ENCODE data around the gene TXNDC11. TPM values are rescaled to one million over a fixed set of nuclear protein-coding genes. Genes with fewer than 3 reads are reported as not detected.

Gene TXNDC11
- total and polyA plus RNA-seq, 10 of the 15 experiments (the other 5 are each of a cell fraction or from before 2014, with no cell fraction given), result 1.7 to 86.7 (median 54.4) TPM

GRCh38 chr16:11667824-11668622 is 74.6 kb downstream of the TXNDC11 start, which contains the start of gene SNN (continued):
- TF ChIP-seq DPF2 (IDR thresholded peaks at IDR 0.05), result peak; percentile 48; the same call in 1 of the 2 replicates
- TF ChIP-seq RELB (IDR thresholded peaks at IDR 0.05; ENCODE audit: low read depth), result no peak
- TF ChIP-seq PKNOX1 (IDR thresholded peaks at IDR 0.05), result no peak
- no peak for TF ChIP-seq E2F4 (IDR thresholded peaks at IDR 0.05; ENCODE audit: low read depth, low read length)
- TF ChIP-seq SMARCA5 (IDR thresholded peaks at IDR 0.05), result no peak
- no peak for TF ChIP-seq E2F8 (IDR thresholded peaks at IDR 0.05; ENCODE audit: low read depth, partially characterized antibody)
- no peak for TF ChIP-seq PAX5 (IDR thresholded peaks at IDR 0.05; ENCODE audit: borderline replicate concordance, low read depth, low read length)
- TF ChIP-seq MEF2A (IDR thresholded peaks at IDR 0.05; ENCODE audit: insufficient read depth, low read depth, low read length), result 0 out of 2 replicates have a peak, but pooled peaks have one; percentile 1
- no peak for TF ChIP-seq WRNIP1 (IDR thresholded peaks at IDR 0.05; ENCODE audit: borderline replicate concordance, low read depth, low read length)
- no peak for TF ChIP-seq MTA2 (IDR thresholded peaks at IDR 0.05; ENCODE audit: low read depth)
- TF ChIP-seq TBL1XR1 (IDR thresholded peaks at IDR 0.05; ENCODE audit: low read depth, low read length), result no peak
- TF ChIP-seq JUNB (IDR thresholded peaks at IDR 0.05), result no peak
- no peak for TF ChIP-seq KLF5 (IDR thresholded peaks at IDR 0.05; ENCODE audit: partially characterized antibody)
- TF ChIP-seq RELA (IDR thresholded peaks at IDR 0.05; ENCODE audit: borderline replicate concordance, partially characterized antibody), result no peak
- TF ChIP-seq ZBED1 (IDR thresholded peaks at IDR 0.05; ENCODE audit: borderline replicate concordance), result no peak
- TF ChIP-seq BHLHE40 (IDR thresholded peaks at IDR 0.05; ENCODE audit: borderline replicate concordance in 1 of 2, low read depth in 2 of 2, low read length in 1 of 2), result peak; percentile 28 to 87; a peak in 2 of 4 replicates
- no peak for TF ChIP-seq KDM1A (IDR thresholded peaks at IDR 0.05; ENCODE audit: borderline replicate concordance)
- no peak for TF ChIP-seq HCFC1 (IDR thresholded peaks at IDR 0.05; ENCODE audit: low read length)
- no peak for TF ChIP-seq HSF1 (IDR thresholded peaks at IDR 0.05; ENCODE audit: low read depth, low read length)
- no peak for TF ChIP-seq SREBF2 (IDR thresholded peaks at IDR 0.05; ENCODE audit: low read length)
- TF ChIP-seq IKZF2 (IDR thresholded peaks at IDR 0.05), result no peak
- TF ChIP-seq BMI1 (IDR thresholded peaks at IDR 0.05; ENCODE audit: borderline replicate concordance), result no peak
- TF ChIP-seq GATAD2B (conservative IDR thresholded peaks at IDR 0.05; ENCODE audit: low read depth), result peak; percentile 59
- TF ChIP-seq SMAD5 (IDR thresholded peaks at IDR 0.05; ENCODE audit: low read depth), result no peak
